Renal cortical epithelial cell (primary cell): ENCODE data around the gene ALPK3. TPM values are rescaled to one million over a fixed set of nuclear protein-coding genes. Genes with fewer than 3 reads are reported as not detected.
A peak's percentile ranks its signal among the peaks of the same experiment; 100 is the strongest.

Source experiments
- DNase-seq: peaks from one replicate; pipeline ENCODE4 v3.0.0-alpha.2; 2011; ENCODE audit warnings: low read depth
- total RNA-seq: library from RNA; depleted of rRNA; stranded (reverse); fragments of >200 nt; gene quantifications from 2 replicates; pipeline ENCODE4 v1.2.3, GENCODE V29; 2014

Gene ALPK3
- total RNA-seq, 1 donor from 2014 or later: 79.8 TPM

DNA sequence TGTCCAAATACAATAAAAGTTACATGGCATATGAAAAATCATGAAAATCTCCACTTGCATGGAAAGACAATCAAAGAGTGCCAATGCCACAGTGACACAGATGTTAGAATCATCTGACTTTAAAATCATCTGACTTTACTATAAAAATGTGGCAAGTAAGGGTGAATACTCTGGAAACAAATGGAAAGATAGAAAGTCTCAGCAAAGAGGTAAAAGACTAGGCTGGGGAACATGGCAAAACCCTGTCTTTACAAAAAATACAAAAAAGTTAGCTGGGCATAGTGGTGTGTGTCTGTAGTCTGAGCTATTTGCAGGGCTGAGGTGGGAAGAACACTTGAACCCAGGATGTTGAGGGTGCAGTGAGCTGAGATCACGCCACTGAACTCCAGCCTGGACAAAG, 29.1 kb downstream of the ALPK3 start:
- DNase-seq: no peak

DNA sequence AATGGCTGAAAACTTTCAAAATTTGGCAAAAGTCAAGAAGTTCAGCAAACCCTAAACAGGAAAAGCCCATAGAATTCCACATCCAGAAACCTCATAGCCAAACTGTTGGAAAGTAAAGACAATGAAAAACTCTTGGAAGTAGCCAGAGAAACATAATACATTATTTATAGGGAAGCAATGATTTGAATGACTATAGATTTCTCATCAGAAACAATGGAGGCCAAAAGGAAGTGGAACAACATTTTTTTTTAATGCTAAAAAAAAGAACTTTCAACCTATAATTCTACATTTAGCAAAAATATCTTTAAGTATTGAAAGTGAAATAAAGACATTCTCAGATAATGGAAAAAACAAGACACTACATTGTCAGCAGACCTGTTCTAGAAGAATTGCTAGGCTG, 30.2 kb downstream of the ALPK3 start:
- no peak for DNase-seq

DNA sequence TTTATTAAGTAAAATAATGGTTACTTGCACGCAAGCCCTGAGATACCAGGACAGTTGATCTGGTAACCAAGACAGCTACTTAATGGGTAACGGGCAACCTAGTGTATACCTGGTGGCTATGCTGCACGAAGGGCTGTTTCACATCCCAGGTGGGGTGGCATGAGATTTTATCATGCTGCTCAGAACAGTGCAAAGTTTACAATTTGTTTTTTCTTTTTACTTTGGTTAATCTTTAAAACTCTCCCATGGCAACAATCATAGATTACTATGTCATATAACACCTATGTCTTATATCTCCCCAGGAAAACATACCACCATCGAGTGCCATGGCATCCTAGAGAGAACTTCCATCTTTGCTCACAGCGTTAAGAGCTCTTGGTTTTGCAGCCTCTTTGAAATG, 35.1 kb downstream of the ALPK3 start:
- DNase-seq: no peak

DNA sequence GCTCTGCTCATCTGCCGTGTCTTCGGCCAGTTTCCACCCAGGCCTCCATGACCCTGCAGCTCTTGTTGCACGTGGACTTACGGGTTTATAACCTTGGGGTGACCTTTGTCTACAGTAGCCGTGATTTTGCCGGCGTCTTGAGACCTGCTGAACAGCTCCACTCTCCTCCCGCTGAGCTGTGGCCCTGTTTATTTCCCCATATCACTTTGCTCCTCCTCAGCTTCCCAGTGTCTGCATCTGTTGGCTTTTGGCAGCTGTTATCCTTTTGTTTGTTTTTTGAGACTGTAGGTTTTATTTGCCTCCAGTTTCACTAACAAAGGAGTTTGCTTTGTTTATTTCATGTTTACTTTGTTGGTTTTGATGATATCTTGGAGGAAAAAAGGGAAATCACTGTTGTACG, 38.0 kb downstream of the ALPK3 start:
- no peak for DNase-seq

DNA sequence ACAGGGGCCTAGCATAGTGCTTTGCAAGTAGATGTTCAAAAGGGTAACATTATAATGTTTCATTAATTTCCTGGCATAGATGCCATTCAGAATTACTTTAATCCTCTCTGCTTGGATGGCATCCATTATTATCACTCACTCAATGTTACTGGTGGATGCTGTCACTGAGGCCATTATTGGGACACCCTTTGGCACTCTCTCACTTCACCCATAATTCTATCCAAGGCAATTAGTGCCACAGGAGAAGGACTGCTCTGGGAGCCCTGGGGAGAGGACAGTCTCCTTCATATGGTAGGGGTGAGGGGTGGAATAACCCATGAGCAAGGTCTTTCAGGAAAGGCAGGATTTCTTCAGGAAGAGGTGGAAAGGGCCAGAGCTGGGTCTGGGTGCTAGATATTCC, 38.6 kb downstream of the ALPK3 start:
- no peak for DNase-seq

DNA sequence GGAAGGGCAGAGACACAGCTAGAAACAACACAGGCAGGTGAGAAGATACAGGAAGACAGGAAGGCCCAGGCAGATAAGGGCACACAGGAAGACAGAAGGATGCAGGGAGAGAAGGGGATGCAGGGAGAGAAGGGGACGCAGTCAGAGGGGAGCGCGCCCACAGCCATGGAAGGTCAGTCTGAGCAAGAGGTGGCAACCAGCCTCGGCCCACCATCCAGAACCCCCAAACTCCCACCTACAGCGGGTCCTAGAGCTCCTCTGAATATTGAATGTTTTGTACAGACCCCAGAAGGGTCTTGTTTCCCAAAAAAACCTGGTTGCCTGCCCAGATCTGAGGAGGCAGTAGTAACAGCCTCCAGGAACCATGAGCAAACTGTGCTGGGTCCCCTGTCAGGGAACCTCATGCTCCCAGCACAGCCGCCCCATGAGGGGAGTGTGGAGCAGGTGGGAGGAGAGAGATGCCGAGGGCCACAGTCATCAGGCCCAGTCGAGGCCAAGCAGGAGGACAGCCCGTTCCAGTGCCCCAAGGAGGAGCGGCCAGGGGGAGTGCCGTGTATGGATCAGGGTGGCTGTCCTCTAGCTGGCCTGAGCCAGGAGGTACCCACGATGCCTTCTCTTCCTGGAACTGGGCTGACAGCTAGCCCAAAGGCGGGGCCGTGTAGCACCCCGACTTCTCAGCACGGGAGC, 39.7 kb downstream of the ALPK3 start:
- no peak for DNase-seq

DNA sequence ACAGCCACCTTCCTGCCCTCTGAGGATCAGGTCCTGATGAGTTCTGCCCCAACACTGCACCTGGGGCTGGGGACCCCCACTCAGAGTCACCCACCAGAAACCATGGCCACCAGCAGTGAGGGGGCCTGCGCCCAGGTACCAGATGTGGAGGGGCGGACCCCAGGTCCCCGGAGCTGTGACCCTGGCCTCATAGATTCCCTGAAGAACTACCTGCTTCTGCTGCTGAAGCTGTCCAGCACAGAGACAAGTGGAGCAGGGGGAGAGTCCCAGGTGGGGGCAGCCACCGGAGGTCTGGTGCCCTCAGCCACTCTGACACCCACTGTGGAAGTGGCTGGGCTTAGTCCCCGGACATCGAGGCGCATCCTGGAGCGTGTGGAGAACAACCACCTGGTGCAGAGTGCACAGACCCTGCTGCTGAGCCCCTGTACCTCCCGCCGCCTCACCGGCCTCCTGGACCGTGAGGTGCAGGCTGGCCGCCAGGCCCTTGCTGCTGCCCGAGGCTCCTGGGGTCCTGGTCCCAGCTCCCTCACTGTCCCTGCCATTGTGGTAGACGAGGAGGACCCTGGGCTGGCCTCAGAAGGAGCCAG, 40.4 kb downstream of the ALPK3 start:
- DNase-seq: no peak

DNA sequence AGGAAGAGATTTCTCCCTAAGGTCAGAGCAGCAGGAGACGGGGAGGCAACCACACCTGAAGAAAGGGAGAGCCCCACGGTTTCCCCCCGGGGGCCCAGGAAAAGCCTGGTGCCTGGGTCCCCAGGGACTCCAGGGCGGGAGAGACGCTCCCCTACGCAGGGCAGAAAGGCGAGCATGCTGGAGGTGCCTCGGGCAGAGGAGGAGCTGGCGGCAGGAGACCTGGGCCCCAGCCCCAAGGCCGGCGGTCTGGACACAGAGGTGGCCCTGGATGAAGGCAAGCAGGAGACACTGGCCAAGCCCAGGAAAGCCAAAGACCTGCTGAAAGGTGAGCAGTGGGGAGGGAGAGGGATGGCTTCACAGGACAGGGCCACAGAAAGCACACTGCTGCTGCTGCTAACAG, 41.1 kb downstream of the ALPK3 start:
- DNase-seq: no peak

DNA sequence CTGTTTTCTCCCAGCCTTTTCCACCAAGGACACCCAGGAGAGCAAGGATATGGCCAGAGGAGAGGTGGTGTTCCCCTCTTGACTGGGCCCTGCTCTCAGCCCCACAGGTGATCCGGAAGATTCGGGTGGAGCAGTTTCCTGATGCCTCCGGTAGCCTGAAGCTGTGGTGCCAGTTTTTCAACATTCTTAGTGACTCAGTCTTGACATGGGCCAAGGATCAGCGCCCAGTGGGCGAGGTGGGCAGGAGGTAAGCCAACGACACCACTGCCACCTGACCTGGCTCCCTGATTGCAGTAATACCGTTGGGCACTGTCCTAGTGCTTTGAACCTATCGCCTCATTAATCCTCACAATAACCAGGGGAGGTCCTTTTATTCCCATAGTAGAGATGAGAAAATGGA, 42.0 kb downstream of the ALPK3 start:
- peak; percentile 48 for DNase-seq

DNA sequence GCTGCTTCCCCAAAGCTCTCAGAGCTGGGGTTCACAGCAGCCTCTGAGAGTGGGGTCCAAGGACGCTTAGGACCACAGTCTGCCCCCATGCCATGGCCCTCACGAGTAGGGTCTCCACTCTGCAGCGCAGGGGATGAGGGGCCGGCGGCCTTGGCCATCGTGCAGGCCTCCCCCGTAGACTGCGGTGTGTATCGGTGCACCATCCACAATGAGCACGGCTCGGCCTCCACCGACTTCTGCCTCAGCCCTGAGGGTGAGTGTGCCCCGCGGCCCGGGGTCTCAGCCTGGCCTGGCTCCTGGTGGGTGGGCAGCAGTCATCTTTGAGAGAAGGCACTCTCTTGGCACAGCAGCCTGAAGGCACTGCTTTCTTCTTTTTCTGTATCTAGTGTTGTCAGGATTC, 42.5 kb downstream of the ALPK3 start:
- no peak for DNase-seq

DNA sequence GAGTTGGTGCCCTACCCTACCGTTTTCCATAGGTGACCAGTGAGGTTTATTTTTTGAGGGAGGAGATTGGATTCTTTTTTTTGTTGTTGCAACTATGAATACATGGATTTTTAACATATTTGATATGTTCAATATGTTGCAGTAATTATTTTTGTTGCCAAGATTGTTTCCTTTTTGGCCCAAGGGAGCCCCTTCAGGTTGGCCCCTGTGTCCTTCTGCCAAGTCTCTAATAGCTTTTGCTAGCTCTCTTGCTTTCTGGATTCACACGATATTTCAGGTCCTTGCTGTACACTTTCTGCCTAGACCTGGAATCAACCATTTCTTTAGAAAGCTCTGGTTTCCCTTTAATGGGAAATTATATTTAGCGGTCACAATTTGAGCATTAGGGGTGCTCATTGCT, 44.6 kb downstream of the ALPK3 start:
- DNase-seq: no peak

DNA sequence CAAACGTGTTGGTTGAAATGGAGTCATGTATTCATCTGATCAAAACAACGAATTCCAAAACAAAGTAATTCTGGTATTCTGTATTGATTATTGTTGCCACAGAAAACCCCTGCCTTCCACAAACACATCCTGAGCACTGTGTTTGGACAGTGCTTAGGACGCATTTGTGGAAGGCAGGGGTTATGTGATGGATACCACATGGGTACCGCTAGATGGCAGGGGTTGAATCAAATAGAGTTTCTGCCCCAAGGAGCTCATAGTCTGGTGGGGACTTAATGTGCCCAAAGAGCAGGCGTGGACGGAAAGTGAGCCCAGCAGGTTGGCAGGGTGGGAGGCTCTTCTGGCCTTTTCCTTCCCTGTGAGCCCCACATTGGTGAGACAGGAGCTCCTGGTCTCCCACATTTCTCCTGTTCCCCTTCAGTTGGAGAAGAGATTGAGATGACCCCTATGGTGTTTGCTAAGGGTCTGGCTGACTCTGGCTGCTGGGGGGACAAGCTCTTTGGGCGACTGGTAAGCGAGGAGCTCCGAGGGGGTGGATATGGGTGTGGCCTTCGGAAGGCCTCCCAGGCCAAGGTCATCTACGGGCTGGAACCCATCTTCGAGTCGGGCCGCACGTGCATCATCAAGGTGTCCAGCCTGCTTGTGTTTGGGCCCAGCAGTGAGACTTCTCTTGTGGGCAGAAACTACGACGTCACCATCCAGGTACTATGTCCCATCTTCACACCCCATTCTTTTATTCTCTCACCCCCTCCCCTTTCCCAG, 45.2 kb downstream of the ALPK3 start:
- no peak for DNase-seq

DNA sequence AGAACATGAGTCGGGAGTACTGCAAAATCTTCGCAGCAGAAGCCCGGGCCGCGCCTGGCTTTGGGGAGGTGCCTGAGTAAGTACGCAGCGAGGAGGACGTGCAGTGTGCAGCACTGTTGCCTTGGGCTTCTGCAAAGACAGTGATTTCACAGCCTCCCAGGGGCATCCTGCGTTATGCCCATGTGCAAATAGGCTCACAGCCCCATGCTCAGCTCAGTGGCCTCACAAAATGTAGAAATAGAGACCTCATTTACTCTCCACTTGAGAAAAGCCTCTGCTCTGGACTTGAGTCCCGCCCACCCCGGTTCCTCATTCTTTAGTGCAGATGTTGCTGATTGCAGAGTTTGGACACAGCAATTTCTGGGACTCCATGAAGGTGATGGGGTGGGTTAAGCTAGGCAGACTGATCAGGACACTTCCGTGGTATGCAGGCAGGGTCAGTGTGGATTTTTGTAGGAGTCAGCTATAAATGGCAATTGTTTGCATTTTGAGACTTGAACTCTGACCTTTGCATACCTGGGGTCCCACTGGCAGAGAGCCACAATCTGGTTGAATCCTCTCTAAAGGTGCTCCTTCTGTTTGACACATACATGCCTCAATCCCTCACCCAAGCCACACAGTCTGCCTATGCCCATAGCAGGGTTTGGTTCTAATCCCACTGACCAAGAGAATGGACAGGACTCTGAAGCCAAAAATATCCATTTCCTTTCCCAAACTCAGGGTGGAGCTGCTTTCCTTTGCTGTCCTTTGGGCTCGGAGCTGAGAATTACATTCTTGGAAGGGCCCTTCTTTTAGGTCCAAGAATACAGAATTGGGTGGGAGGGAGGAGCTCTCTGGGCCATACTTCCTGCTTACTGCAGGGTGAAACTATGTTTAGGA, 46.6 kb downstream of the ALPK3 start:
- no peak for DNase-seq

DNA sequence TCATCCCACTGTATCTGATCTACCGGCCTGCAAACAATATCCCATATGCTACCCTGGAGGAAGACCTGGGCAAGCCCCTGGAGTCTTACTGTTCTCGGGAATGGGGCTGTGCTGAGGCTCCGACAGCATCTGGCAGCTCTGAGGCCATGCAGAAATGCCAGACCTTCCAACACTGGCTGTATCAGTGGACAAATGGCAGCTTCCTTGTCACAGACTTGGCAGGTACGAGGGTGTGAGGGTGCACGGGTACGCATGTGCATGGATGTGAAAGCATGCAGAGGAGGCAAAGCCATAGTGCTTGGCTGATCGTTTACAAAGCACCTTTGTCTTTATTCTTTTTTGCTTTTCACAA, 47.3 kb downstream of the ALPK3 start:
- DNase-seq: no peak

DNA sequence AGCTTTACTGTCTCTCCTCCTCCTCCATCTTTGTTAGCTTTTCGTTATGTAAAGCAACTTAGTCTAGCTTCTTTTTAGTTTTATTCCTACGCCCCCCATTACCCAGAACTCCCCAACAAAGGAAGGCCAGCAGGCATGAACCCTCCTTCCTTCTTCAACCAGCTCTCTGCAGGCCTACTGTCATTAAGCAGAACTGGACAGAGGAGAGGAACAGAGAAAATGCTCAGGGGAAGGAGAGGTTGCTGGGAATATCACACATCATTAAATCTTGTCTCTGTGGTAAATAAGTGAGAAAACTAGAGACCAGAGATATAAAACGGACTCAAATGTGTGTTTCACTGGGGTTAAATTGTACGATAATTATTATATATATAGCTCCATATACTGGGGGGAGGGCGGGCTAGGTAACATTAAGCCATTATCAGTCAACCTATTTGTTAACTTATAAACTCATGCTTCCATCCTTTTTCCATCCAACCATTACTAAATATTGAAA, 48.0 kb downstream of the ALPK3 start:
- DNase-seq: no peak

DNA sequence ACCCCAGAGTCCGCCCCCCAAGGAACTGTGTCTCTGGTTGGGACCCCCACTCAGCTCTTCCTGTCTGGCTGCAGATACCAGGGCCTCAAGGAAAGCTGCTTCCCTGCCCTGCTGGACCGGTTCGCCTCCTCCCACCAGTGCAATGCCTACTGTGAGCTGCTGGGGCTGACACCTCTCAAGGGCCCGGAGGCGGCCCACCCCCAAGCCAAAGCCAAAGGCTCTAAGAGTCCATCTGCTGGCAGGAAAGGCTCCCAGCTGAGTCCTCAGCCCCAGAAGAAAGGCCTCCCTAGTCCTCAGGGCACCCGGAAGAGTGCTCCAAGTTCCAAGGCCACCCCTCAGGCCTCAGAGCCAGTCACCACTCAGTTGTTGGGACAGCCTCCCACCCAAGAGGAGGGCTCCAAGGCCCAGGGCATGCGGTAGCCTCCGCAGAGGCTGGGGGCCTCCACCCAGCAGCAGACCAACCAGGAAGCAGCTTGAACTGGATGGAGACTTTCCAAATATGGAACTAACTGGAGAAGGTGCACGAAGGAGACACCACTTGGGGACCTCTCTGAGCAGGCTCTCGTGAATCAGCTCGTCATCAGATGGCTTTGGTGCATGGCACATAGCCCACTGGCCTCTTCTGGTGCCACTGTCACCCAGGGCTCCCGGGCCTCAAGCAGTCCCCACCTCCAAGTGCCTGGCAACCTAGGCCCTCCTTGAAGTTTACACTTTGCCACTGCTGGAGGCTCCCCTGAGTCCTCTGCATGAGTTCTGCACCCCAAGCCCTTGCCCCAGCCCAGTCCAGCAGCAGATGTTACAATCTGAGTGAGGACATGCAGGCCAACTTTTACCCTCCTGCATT, 51.1 kb downstream of the ALPK3 start:
- DNase-seq: no peak

DNA sequence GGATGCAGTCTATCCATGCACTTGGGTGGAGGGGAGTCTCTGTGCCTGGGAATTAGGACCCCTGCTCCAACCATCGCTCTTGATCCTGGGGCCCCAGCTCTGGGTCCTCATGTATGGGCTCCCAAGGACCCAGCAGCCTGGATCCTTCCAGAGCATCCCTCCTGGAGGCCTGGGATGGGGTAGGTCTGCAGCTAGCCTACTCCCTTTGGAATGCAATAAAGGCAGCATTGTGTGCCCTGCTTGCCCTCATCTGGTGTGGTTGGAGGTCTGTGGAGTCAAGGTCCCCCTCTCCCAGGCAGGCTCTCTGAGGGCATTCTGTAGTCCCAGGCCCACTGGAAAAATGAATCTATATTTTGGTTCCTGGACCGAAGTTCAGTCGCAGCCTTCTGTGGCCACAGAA, 52.4 kb downstream of the ALPK3 start:
- no peak for DNase-seq

DNA sequence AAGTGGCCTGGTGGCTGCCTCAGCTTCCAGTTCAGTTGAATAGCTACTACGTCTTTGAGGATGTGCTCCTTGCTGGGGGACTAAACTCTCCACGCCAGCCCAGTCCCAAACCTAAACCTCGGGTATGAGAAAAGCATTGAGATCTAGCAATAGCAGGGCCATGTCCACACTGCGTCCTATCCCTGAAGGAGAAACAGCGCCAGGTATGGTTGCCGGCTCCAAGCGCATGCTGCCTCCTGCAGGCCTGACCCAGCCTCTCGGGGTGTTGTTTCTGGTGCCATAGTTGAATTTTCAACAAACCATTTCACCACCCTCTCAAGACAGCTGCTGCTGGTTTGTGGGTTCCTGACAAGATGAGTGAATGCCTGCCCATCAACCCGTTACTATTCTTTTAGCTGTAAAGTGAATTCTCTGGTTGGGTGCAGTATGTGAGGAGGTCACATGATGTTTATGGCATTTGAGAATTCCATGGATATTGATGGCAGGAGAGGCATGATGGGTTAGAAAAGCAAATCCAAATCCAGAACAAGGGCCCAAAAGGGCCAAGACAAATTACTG, 54.4 kb downstream of the ALPK3 start:
- DNase-seq: no peak

DNA sequence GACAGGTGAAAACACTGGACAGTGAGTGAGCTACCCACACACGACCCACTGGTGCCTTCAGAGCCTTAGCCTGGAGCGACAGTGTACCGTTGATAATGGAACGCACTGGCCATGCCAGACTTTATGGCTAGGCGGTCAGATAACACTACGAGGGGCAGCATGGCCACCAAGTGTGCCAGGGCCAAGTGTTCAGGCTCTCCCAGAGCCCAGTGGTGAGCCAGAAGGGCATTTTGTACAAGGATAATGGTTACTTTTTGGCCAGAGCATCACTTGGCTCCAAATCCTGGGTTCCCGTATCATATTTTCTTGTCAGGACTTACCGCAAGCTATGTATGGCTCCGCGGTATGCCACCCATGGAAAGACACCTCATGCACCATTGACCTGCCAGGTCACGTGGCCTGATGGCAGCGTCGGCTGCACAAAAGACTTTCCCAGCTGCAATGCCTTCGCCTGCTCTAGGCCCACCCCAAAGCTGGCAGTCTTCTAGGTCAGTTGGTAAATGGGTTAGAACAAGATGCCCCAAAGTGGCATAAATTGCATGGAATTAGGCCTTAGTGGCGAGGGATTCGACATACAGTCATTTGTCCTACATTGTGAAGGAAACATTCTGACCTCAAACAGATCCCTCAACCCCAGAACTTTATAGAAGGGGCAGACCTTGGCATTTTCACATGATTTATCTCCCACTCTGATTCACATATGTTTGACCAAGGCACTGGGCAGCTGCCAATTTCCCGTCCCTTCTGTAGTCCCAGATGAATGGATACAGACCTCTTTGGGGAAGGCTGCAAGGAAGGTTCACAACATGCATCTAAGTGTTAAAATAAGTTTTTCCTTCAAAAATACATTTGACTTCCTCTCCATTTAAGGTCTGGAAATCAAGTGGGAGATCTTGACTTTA, 55.1 kb downstream of the ALPK3 start:
- DNase-seq: no peak

DNA sequence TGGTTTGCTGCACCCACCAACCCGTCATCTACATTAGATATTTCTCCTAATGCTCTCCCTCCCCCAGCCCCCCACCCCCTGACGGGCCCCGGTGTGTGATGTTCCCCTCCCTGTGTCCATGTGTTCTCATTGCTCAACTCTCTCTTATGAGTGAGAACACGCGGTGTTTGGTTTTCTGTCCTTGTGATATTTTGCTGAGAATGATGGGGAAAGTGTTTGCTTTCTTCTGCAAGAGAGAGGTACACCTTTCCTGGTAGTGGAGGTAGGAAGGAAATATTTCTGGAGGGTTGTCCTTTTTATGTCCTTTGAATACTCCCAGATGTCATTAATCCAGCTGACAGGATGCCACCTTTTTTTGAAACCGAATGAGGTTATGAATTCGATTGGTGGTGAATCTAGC, 56.8 kb downstream of the ALPK3 start:
- no peak for DNase-seq
